22Rv1 (cell line): Measurements from ENCODE around the gene ICAM3.

Experiments
- ZFX ChIP-seq: fragments of 450-650 bp; IDR thresholded peaks from 2 replicates; pipeline ENCODE4 v1.6.1; 2017; ENCODE audit warnings: antibody characterized with exemption, borderline replicate concordance
- TF ChIP-seq, protein P1 (sequence below): fragments of 450-650 bp; IDR thresholded peaks from 2 replicates; pipeline ENCODE4 v1.5.1; 2017; ENCODE audit warnings: mild to moderate bottlenecking

DNA sequence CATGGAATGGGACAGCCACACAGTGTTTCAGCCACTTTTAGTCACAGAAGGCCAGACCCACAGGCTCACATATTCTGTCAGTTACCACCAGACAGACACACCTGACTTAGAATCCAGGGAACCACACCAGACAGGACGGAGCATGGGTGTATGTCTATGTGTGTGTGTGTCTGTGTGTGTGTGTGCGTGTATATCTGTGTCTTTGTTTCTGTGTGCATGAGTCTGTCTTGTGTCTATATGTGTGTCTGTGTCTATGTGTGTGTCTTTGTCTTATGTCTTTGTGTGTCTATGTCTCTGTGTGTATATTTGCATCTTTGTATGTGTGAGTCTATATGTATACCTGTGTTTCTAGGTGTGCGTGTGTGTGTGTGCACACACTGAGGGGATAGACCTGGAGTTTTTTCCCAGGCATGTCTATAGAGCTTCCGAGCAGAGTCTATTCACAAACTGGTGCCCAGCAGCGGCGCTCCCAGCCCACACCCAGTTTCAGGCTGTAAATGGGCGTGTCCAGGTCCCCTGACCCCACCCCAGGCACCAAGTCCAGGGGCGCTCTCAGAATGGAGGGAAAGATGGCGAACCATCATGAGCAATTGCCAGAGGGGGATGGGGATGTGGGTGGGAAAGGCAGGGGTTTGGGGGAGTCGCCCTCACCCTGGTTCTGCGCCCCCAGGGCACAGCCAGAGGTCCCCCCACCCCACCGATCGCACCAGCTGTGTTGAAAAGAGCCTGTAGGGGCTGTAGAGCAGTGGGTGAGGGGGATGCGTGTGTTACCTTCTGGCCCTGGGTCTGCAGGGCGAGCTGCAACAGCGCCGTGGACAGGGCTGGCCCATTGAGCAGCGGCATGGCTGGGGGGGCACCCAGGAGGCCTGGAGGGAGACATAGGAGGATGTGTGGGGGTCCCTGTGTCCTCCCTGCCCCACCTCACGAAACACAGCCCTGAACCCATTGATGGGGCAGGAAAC, 17.3 kb downstream of the ICAM3 start:
- TF ChIP-seq, protein P1, sequence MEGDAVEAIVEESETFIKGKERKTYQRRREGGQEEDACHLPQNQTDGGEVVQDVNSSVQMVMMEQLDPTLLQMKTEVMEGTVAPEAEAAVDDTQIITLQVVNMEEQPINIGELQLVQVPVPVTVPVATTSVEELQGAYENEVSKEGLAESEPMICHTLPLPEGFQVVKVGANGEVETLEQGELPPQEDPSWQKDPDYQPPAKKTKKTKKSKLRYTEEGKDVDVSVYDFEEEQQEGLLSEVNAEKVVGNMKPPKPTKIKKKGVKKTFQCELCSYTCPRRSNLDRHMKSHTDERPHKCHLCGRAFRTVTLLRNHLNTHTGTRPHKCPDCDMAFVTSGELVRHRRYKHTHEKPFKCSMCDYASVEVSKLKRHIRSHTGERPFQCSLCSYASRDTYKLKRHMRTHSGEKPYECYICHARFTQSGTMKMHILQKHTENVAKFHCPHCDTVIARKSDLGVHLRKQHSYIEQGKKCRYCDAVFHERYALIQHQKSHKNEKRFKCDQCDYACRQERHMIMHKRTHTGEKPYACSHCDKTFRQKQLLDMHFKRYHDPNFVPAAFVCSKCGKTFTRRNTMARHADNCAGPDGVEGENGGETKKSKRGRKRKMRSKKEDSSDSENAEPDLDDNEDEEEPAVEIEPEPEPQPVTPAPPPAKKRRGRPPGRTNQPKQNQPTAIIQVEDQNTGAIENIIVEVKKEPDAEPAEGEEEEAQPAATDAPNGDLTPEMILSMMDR, result no peak
- TF ChIP-seq ZFX, result no peak
